GM12878 (cell line): Measurements from ENCODE around the gene PYGB. TPM values are rescaled to one million over a fixed set of nuclear protein-coding genes. Genes with fewer than 3 reads are reported as not detected.

Experiments used
- ATAC-seq: fragments of 200-7000 bp; cut with Tn5 transposase; 3 replicates; pipeline ENCODE4 v1.9.1; 2020; ENCODE audit warnings: mild to moderate bottlenecking, moderate library complexity
- BruUV-seq: library from RNA; stranded (reverse); fragments of 400-500 nt; replicated peaks from 2 replicates; lab custom pipeline; 2021; lab: Mats Ljungman, UMichigan
- CTCF ChIA-PET: fragments of 300-600 bp; sonication (Branson Sonifier 250); formaldehyde crosslinking; extraction: SDS; loops from one replicate; lab custom pipeline; 2021; ENCODE audit warnings: inconsistent platforms; lab: Yijun Ruan, JAX
- POLR2A ChIA-PET: fragments of 350-600 bp; formaldehyde crosslinking; extraction: SDS; loops from one replicate; lab custom pipeline; 2021; ENCODE audit warnings: inconsistent platforms; lab: Charles Lee
- RAD21 ChIA-PET: fragments of 300-600 bp; sonication (Branson Sonifier 250); formaldehyde crosslinking; loops from one replicate; lab custom pipeline; 2023; ENCODE audit warnings: antibody characterized with exemption; ENCODE audit not compliant: unreplicated experiment; lab: Charles Lee
- SMC1A ChIA-PET: fragments of 300-600 bp; sonication (Branson Sonifier 250); formaldehyde crosslinking; loops from one replicate; lab custom pipeline; 2023; ENCODE audit not compliant: unreplicated experiment, uncharacterized antibody; lab: Charles Lee
- DNase-seq: peaks from one replicate; pipeline ENCODE4 v3.0.0-alpha.2; 2011; ENCODE audit warnings: low read depth, low spot score
- FAIRE-seq: peaks from 3 replicates; lab custom pipeline; 2011; peaks lifted over from hg19 to GRCh38; lab: Jason Lieb, UNC
- H2AFZ ChIP-seq: 2 replicates; pipeline ENCODE4 v1.6.0; 2011; ENCODE audit warnings: low read depth, low read length, control low read depth; ENCODE audit not compliant: control insufficient read depth
- H3K27ac ChIP-seq: 2 replicates; pipeline ENCODE4 v1.5.1; 2011; ENCODE audit warnings: control low read depth; ENCODE audit not compliant: control insufficient read depth, insufficient read depth
- H3K27me3 ChIP-seq, 2 experiments: replicated peaks in 1 of 2; 2 replicates each; pipeline versions ENCODE4 v1.6.0 to v1.6.1; 2011; ENCODE audit warnings: low read length in 1 of 2; ENCODE audit not compliant: control insufficient read depth in 2 of 2, insufficient read depth in 2 of 2
- H3K36me3 ChIP-seq, 2 experiments: 2 replicates each; pipeline ENCODE4 v1.5.1; 2011; ENCODE audit warnings: low read length in 1 of 2; ENCODE audit not compliant: control insufficient read depth in 2 of 2, insufficient read depth in 2 of 2
- H3K4me1 ChIP-seq: 2 replicates; pipeline ENCODE4 v1.6.1; 2011; ENCODE audit warnings: mild to moderate bottlenecking, low read length, moderate library complexity, mixed read lengths; ENCODE audit not compliant: control insufficient read depth, insufficient read depth
- H3K4me2 ChIP-seq: 2 replicates; pipeline ENCODE4 v1.6.0; 2011; ENCODE audit warnings: control low read depth; ENCODE audit not compliant: control insufficient read depth, insufficient read depth
- H3K4me3 ChIP-seq: fragments of 200-600 bp; sonication (generic); 2 replicates; pipeline ENCODE4 v1.5.1; 2016
- H3K79me2 ChIP-seq: 2 replicates; pipeline ENCODE4 v1.6.0; 2011; ENCODE audit warnings: low read length; ENCODE audit not compliant: control insufficient read depth, insufficient read depth
- H3K9ac ChIP-seq: 2 replicates; pipeline ENCODE4 v1.8.0; 2011; ENCODE audit warnings: low read length, control low read depth, mixed read lengths; ENCODE audit not compliant: control insufficient read depth, insufficient read depth
- H3K9me3 ChIP-seq: replicated peaks from 3 replicates; pipeline ENCODE4 v1.5.1; 2011; ENCODE audit warnings: mild to moderate bottlenecking, low read length; ENCODE audit not compliant: control insufficient read depth, insufficient read depth
- H4K20me1 ChIP-seq: 2 replicates; pipeline ENCODE4 v1.6.0; 2011; ENCODE audit not compliant: control insufficient read depth, insufficient read depth
- BACH1 ChIP-seq: fragments of 450-650 bp; IDR thresholded peaks from 2 replicates; pipeline ENCODE4 v1.6.1; 2017; ENCODE audit warnings: mild to moderate bottlenecking, borderline replicate concordance
- BHLHE40 ChIP-seq, 2 experiments: fragments of 450-650 bp in 1 of 2; IDR thresholded peaks; 2 replicates each; pipeline ENCODE4 v1.6.1; 2011 to 2017; ENCODE audit warnings: low read depth in 2 of 2, borderline replicate concordance in 1 of 2, improper control_type of control experiment in 1 of 2, low read length in 1 of 2, mild to moderate bottlenecking in 1 of 2
- CBX3 ChIP-seq: fragments of 200-600 bp; sonication (generic); IDR thresholded peaks from 2 replicates; pipeline ENCODE4 v1.6.1; 2016; ENCODE audit warnings: low read depth, borderline replicate concordance
- CHD4 ChIP-seq: fragments of 200-600 bp; sonication (generic); IDR thresholded peaks from 2 replicates; pipeline ENCODE4 v1.6.1; 2016; ENCODE audit warnings: mild to moderate bottlenecking
- HCFC1 ChIP-seq: fragments of 150-350 bp; IDR thresholded peaks from 2 replicates; pipeline ENCODE4 v1.6.1; 2014; ENCODE audit warnings: low read length
- IKZF2 ChIP-seq, 2 experiments: fragments of 450-650 bp; IDR thresholded peaks; 2 replicates each; pipeline ENCODE4 v1.6.1; 2017; ENCODE audit warnings: mild to moderate bottlenecking in 2 of 2, moderate library complexity in 2 of 2
- IRF4 ChIP-seq: IDR thresholded peaks from 2 replicates; pipeline ENCODE4 v1.6.1; 2011; ENCODE audit warnings: low read depth, low read length
- IRF5 ChIP-seq: fragments of 450-650 bp; IDR thresholded peaks from 2 replicates; pipeline ENCODE4 v1.6.1; 2017; ENCODE audit warnings: borderline replicate concordance
- KLF5 ChIP-seq: fragments of 450-650 bp; IDR thresholded peaks from 2 replicates; pipeline ENCODE4 v1.6.1; 2014; ENCODE audit warnings: mild to moderate bottlenecking; ENCODE audit not compliant: partially characterized antibody
- MLLT1 ChIP-seq: fragments of 450-650 bp; IDR thresholded peaks from 2 replicates; pipeline ENCODE4 v1.6.1; 2016; ENCODE audit warnings: mild to moderate bottlenecking
- NR2C2 ChIP-seq: IDR thresholded peaks from 2 replicates; pipeline ENCODE4 v1.6.1; 2011; ENCODE audit warnings: borderline replicate concordance, low read depth; ENCODE audit not compliant: control insufficient read depth, insufficient read length
- NR2F1 ChIP-seq: fragments of 450-650 bp; conservative IDR thresholded peaks from 2 replicates; pipeline ENCODE4 v1.6.1; 2017; ENCODE audit warnings: mild to moderate bottlenecking
- RELB ChIP-seq: fragments of 450-650 bp; IDR thresholded peaks from 2 replicates; pipeline ENCODE4 v1.6.1; 2017; ENCODE audit warnings: low read depth, mild to moderate bottlenecking, moderate library complexity
- SIX5 ChIP-seq: IDR thresholded peaks from 2 replicates; pipeline ENCODE4 v1.6.1; 2011; ENCODE audit warnings: mild to moderate bottlenecking, low read depth, low read length, moderate library complexity; ENCODE audit not compliant: severe bottlenecking
- SMC3 ChIP-seq: IDR thresholded peaks from 2 replicates; pipeline ENCODE4 v1.6.1; 2011; ENCODE audit warnings: low read length, improper control_type of control experiment, borderline replicate concordance
- SREBF1 ChIP-seq: IDR thresholded peaks from 2 replicates; pipeline ENCODE4 v1.6.1; 2012; ENCODE audit warnings: mild to moderate bottlenecking, low read length
- TAF1 ChIP-seq: IDR thresholded peaks from 2 replicates; pipeline ENCODE4 v1.6.1; 2011; ENCODE audit warnings: mild to moderate bottlenecking, low read depth, low read length, borderline replicate concordance
- USF1 ChIP-seq: IDR thresholded peaks from 2 replicates; pipeline ENCODE4 v1.6.1; 2011; ENCODE audit warnings: borderline replicate concordance, low read depth, mild to moderate bottlenecking, moderate library complexity, mixed read lengths, low read length; ENCODE audit not compliant: insufficient read depth; ENCODE audit errors: extremely low read length
- ZNF207 ChIP-seq: fragments of 450-650 bp; IDR thresholded peaks from 2 replicates; pipeline ENCODE4 v1.6.1; 2014; ENCODE audit warnings: antibody characterized with exemption, mild to moderate bottlenecking, borderline replicate concordance
- ZNF274 ChIP-seq: IDR thresholded peaks from one replicate; pipeline ENCODE4 v1.8.0; 2011; ENCODE audit not compliant: insufficient read length, insufficient read depth
- WGBS: methylation state at CpG from one replicate; pipeline ENCODE4 v1.1.6; 2016; ENCODE audit warnings: low lambda C conversion rate; ENCODE audit not compliant: insufficient replicate concordance, insufficient coverage; ENCODE audit errors: missing lambda C conversion rate; 5-methylcytosine and 5-hydroxymethylcytosine counted together
- in situ Hi-C: fragments of 300-500 bp; cut with MboI; formaldehyde crosslinking; loops from 9 replicates; pipeline ENCODE4 v1.14.3; 2018; ENCODE audit warnings: mixed read lengths
- intact Hi-C: fragments of 100-400 bp; cut with micrococcal nuclease; formaldehyde crosslinking; loops from one replicate; pipeline ENCODE4 v1.14.2; 2022; ENCODE audit not compliant: unreplicated experiment
- polyA plus RNA-seq, 11 experiments: library from polyadenylated mRNA; depleted of rRNA in 4 of 11; unstranded in 6 of 11; stranded (reverse) in 5 of 11; fragments of >200 nt; fragmentation: Nextera tagmentation in 4 of 11; fragmentation: Illumina TruSeq in 1 of 11; extraction: Ambion mirVana in 4 of 11; extraction: Trizol in 1 of 11; gene quantifications; 1 replicate in 1 of 11; 2 replicates in 10 of 11; pipeline versions ENCODE4 v1.2.1 to v1.2.3, GENCODE V29; 2011 to 2016; ENCODE audit warnings: inconsistent platforms in 2 of 11, missing spikeins in 2 of 11, low read depth in 1 of 11
- total RNA-seq, 4 experiments: library from RNA; depleted of rRNA in 3 of 4; stranded (reverse); fragments of >200 nt in 3 of 4; fragmentation: Illumina TruSeq in 1 of 4; extraction: Trizol in 1 of 4; gene quantifications; 2 replicates each; pipeline versions ENCODE4 v1.2.1 to v1.2.3, GENCODE V29; 2013 to 2021

Gene PYGB
- total and polyA plus RNA-seq, 10 of the 15 experiments (the other 5 are each of a cell fraction or from before 2014, with no cell fraction given) = 0.34 to 33.5 (median 21.8) TPM

- H3K4me1 ChIP-seq = peaks cover 23% of the 10 kb centered on the region
- no peaks in the 10 kb centered on the region; a peak in 2 of 4 replicates for H3K36me3 ChIP-seq
- H4K20me1 ChIP-seq = 0 out of 2 replicates have a peak, but pooled peaks cover 3% of the 10 kb centered on the region
- no peaks in the 10 kb centered on the region for H3K9me3 ChIP-seq
- ATAC-seq (no peak), DNase-seq (no peak), FAIRE-seq (no peak)
- ChIA-PET POLR2A (no interaction called here), CTCF (interaction anchor here (3.3 kb wide), 1 partner anchor 148 kb away, joined by 18 read pairs; no protein-coding TSS in a partner anchor), RAD21 (interaction anchor here (1.3 kb wide), 1 partner anchor 146 kb away, joined by 3 read pairs; no protein-coding TSS in a partner anchor), SMC1A (interaction anchor here (1.0 to 1.5 kb wide), 3 partner anchors 10 to 49 kb away, joined by 3 to 4 read pairs (median 3); no protein-coding TSS in a partner anchor)
- TF ChIP-seq BACH1 (no peak), MLLT1 (no peak), ZNF207 (no peak), HCFC1 (no peak), KLF5 (no peak), CHD4 (no peak), IKZF2 (IDR thresholded peaks at IDR 0.05) (no peak), IRF5 (no peak), BHLHE40 (IDR thresholded peaks at IDR 0.05; ENCODE audit: borderline replicate concordance in 1 of 2, low read depth in 2 of 2, low read length in 1 of 2) (no peak), USF1 (no peak), ZNF274 (no peak), SMC3 (no peak), NR2F1 (no peak), IRF4 (no peak), NR2C2 (no peak), SIX5 (no peak), TAF1 (no peak), SREBF1 (no peak), RELB (no peak), CBX3 (no peak)
- WGBS = 97% methylated on average over 4 of the region's 4 CpGs
- in situ Hi-C loops (loop anchor here (25.0 kb wide), 1 partner anchor 1889 kb away; the partner anchor contains the start of genes GZF1 and NXT1), intact Hi-C loops (no loop called here)
- H2AFZ ChIP-seq = no peak overlapping the region
- no TSS peak for BruUV-seq
- H3K27me3 ChIP-seq = no peaks in the 10 kb centered on the region
- H3K79me2 ChIP-seq = peaks cover 29% of the 10 kb centered on the region
- no peak overlapping the region for H3K9ac ChIP-seq
- no peak overlapping the region for H3K4me2 ChIP-seq
- no peak overlapping the region for H3K27ac ChIP-seq
- H3K4me3 ChIP-seq = no peak overlapping the region
Measured at GRCh38 chr20:25251558-25251957, 3.7 kb downstream of the PYGB start.
